Measurements from ENCODE around the gene PMFBP1. TPM values are rescaled to one million over a fixed set of nuclear protein-coding genes. Genes with fewer than 3 reads are reported as not detected.

The PMFBP1 gene
- total RNA-seq, 1 experiment from 2014 or later, result 5.6 TPM

DNA sequence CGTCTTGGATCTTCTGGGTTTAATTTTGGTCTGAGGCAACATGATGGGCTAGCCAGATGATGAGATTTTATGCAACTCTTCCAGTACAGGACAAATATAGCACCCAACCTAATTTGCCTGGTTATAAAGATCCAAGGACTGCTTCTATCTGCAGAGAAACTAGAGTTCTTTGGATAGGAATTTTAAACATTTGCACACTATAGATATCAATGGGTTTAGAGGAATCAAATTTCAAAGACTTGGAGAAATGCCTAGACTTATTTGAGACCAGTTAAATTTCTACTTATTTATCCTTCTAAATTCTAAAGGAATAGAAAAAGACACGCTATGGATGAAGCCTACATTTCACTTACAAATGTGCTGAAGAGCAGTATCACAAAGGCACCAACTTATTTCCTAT, 12.6 kb downstream of the PMFBP1 start:
- no peak for ATAC-seq
- Histone ChIP-seq H3K4me2 (ENCODE audit: low read length) (no peak overlapping the region), H3K9me3 (ENCODE audit: control insufficient read depth in 1 of 2, insufficient read depth in 1 of 2, low read depth in 1 of 2, low read length in 2 of 2) (no peaks in the 10 kb centered on the region), H3K79me2 (ENCODE audit: insufficient read depth, low read length) (no peaks in the 10 kb centered on the region), H3K27ac (ENCODE audit: low read depth, low read length) (no peak overlapping the region), H3K27me3 (ENCODE audit: insufficient read depth, low read length) (no peaks in the 10 kb centered on the region), H2AFZ (ENCODE audit: low read depth, low read length, poor library complexity, severe bottlenecking) (no peak overlapping the region), H3K9ac (ENCODE audit: low read length) (no peak overlapping the region), H4K20me1 (ENCODE audit: insufficient read depth) (no peaks in the 10 kb centered on the region), H3K9me2 (ENCODE audit: insufficient read depth) (no peaks in the 10 kb centered on the region), H3K4me1 (ENCODE audit: control insufficient read depth in 1 of 2, insufficient read depth in 2 of 2, low read length in 2 of 2) (no peaks in the 10 kb centered on the region), H3K36me3 (ENCODE audit: control insufficient read depth in 1 of 2, insufficient read depth in 2 of 2, low read length in 2 of 2) (no peaks in the 10 kb centered on the region), H3K4me3 (replicated peaks in 1 of 2; ENCODE audit: low read depth in 1 of 2, low read length in 2 of 2) (no peak overlapping the region)
- intact Hi-C loops (cut with micrococcal nuclease), result no loop called here
- CTCF ChIA-PET, result no interaction called here
- DNase-seq (ENCODE audit: low read depth, low spot score), result no peak
- BruUV-seq (replicated peaks), result no TSS peak
- POLR2A ChIA-PET, result no interaction called here
- no peak for TF ChIP-seq SIN3A (IDR thresholded peaks at IDR 0.05; ENCODE audit: low read depth)
- TF ChIP-seq JUND (IDR thresholded peaks at IDR 0.05), result no peak
- no peak for TF ChIP-seq SP1 (IDR thresholded peaks at IDR 0.05; ENCODE audit: low read depth)
- TF ChIP-seq EZH2 (IDR thresholded peaks at IDR 0.05), result no peak
- TF ChIP-seq SRF (IDR thresholded peaks at IDR 0.05; ENCODE audit: low read depth), result no peak
- TF ChIP-seq, protein P1, sequence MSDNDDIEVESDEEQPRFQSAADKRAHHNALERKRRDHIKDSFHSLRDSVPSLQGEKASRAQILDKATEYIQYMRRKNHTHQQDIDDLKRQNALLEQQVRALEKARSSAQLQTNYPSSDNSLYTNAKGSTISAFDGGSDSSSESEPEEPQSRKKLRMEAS (IDR thresholded peaks at IDR 0.05), result no peak
- no peak for TF ChIP-seq CEBPB (IDR thresholded peaks at IDR 0.05; ENCODE audit: low read depth)
- no peak for TF ChIP-seq CBX3 (IDR thresholded peaks at IDR 0.05; ENCODE audit: low read depth)
- TF ChIP-seq EZH2phosphoT487 (IDR thresholded peaks at IDR 0.05; ENCODE audit: borderline replicate concordance), result no peak
- TF ChIP-seq, protein P2, sequence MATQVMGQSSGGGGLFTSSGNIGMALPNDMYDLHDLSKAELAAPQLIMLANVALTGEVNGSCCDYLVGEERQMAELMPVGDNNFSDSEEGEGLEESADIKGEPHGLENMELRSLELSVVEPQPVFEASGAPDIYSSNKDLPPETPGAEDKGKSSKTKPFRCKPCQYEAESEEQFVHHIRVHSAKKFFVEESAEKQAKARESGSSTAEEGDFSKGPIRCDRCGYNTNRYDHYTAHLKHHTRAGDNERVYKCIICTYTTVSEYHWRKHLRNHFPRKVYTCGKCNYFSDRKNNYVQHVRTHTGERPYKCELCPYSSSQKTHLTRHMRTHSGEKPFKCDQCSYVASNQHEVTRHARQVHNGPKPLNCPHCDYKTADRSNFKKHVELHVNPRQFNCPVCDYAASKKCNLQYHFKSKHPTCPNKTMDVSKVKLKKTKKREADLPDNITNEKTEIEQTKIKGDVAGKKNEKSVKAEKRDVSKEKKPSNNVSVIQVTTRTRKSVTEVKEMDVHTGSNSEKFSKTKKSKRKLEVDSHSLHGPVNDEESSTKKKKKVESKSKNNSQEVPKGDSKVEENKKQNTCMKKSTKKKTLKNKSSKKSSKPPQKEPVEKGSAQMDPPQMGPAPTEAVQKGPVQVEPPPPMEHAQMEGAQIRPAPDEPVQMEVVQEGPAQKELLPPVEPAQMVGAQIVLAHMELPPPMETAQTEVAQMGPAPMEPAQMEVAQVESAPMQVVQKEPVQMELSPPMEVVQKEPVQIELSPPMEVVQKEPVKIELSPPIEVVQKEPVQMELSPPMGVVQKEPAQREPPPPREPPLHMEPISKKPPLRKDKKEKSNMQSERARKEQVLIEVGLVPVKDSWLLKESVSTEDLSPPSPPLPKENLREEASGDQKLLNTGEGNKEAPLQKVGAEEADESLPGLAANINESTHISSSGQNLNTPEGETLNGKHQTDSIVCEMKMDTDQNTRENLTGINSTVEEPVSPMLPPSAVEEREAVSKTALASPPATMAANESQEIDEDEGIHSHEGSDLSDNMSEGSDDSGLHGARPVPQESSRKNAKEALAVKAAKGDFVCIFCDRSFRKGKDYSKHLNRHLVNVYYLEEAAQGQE (IDR thresholded peaks at IDR 0.05; ENCODE audit: low read depth), result no peak
- TF ChIP-seq TCF7L2 (IDR thresholded peaks at IDR 0.05; ENCODE audit: borderline replicate concordance, extremely low read depth, insufficient read depth, insufficient read length), result no peak
- RAD21 ChIA-PET (ENCODE audit: low non-redundant PET in 1 of 2, low total read pairs in 2 of 2, uncharacterized antibody in 2 of 2, unreplicated experiment in 2 of 2), result no interaction called here

Data from HCT116 (cell line).